Stimulated activated CD4-positive, alpha-beta T cell treated with anti-CD3 and anti-CD28 coated beads, Interleukin-4, amount 100 ng/mL, for 4 hours (primary cell): ENCODE results near the gene TOR4A.

ENCODE experiments used
- DNase-seq, 2 experiments: peaks; one replicate each; pipeline ENCODE4 v3.0.0-alpha.2; 2020

Gene TOR4A

GRCh38 chr9:137273095-137273490 is 4.4 kb upstream of the TOR4A start:
- DNase-seq, result no peak

- no peak for DNase-seq
Measured at GRCh38 chr9:137273611-137274320, 3.8 kb upstream of the TOR4A start.

- no peak for DNase-seq
Measured at GRCh38 chr9:137275203-137275587, 2.3 kb upstream of the TOR4A start.

DNA sequence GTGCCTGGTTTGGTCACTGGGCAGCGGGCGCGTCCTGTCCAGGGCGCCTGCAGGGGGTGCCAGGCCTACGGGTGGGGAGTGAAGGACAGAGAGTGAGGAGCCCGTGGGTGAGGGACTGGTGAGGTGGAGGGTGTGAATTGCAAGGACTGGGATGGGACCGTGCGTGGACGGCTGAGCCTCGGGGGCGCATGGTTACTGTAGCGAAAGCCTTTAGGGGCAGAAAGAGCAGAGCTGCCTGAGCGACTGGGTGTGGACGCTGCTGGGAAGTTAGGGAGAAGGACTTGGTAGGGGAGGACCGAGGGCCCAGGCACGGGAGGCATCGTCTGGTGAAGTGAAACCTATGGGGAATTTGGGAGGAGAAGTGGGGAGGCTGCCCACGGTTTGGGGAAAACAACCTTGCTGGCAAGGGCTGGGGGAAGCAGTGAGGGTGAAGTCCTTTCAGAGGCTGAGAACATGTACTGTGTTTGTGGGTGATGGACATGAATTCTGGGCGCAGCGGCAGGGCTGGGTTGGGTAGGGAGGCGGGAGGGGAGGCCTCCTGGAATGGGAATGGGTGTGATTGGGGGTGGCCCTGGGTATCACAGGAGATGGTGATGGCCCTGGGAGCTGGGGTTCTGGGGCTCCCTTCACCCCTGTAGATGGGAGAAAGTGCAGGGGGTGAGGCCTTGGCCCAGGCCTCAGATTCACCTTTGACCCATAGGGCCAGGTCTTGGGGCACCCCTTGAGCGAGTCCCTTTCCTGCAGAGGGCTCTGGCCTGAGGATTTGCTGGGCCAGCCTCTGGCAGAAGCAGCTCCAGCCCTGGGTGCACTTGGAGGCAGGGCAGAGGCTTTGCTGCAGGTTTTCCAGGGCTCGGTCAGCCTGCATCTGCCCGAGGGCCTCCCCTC is 1.7 kb upstream of the TOR4A start:
- no peak for DNase-seq

DNA sequence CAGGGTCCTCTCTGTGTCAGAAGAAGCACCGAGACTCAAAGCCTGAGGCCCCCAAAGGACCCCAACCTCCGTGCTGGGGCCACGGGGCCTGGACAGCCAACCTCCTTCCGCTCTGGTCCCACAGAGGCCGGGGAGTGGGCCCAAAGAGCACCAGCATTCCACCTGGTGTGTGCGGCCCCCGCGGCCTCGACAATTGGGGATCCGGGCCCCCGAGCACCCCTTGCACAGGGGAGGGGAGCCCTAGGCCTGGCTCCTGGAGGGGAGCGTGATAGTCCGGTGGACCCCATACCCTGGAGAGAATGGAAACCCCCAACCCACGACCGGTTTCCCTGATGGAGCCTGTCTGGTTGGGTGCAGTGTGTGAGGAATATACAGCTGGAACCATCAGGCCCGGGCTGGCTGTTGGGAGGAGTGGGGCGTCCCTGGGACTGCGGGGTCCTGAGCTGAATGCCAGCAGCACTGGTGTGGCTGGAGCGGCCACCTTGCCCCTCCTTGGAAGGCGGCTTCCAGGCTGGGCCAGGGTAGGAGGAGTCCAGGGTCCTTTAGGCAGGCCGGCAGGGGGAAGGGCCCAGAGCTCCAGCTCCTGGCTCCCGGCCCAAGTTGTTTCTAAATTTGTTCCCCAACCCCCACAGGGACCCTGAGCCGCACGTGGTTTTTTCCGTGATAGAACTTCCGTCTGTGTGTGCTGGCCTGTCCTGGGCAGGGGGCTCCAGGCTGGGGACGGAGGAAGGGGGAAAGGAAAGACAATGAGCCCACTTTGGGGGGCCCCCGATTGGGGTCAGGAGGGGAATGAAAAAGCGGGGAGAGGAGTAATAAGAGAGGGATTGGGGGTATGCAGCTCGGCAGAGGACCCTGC is 825 bp upstream of the TOR4A start:
- DNase-seq, result no peak

DNA sequence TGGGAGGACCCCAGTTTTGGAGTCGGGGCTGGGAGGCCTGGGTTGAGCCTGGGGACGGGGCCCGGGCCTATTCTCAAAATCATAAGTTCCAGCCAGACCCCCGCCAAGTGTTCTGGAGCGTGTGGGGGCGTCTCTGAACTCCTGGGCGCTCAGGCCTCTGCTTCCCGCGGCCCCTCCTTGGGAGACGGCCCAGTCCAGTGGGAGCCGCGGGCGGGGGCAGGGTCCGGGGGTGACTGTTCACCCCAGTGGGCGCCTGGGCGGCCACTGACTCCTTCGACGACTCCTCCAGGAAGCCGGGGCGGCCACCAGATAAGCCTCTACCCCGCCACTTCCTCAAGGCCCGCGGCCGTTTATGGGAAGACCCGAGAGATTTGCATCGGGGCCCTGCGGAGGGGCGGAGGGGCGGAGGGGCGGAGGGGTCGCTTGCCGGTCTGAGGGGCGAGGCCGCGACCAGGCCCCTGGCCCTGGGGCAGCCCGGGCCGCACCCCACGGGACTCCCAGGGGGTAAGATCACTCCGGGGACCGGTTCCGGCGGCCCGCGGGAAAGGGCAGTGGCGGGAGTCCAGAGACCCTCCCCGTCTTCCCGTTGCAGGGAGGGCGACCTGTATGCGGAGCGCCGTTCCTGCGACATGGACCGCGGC is 655 bp downstream of the TOR4A start:
- DNase-seq, result no peak

DNA sequence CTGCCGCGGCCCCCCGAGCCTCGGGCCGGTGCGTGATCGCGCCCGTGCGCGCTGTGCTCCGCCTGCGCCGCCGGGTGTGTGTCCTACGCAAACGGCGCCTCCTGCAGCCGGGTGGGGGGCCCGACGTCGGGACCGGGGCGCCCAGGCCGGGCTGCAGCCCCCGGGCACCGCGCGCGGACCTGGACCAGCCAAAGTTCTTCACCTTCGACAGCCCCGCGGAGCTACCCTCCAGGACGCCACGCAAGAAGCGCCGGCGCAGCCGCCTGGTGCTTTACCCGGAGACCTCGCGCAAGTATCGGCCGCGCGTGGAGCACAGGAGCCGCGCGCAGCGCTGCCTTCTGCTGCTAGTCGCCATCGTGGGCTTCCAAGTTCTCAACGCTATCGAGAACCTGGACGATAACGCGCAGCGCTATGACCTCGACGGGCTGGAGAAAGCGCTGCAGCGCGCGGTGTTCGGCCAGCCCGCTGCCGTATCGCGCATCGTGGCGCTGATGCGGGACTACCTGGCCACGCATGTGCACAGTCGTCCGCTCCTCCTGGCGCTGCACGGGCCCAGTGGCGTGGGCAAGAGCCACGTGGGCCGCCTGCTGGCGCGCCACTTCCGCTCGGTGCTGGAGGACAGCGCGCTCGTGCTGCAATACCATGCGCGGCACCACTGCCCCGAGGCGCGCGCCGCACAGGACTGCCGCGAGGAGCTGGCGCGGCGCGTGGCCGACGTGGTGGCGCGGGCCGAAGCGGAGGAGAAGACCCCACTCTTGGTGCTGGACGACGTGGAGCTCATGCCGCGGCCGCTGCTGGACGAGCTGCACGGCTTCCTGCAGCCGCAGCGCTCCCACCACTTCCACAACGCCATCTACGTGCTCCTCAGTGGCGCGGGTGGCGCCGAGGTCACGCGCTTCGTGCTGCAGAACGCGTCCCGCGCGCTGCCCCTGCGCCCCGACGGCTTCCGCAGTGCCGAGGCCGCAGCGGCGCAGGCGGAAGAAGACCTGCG is 1.5 kb downstream of the TOR4A start:
- DNase-seq, result no peak

GRCh38 chr9:137279741-137280473 is 2.4 kb downstream of the TOR4A start:
- DNase-seq, result no peak

- no peak for DNase-seq
Measured at GRCh38 chr9:137280474-137281344, 3.2 kb downstream of the TOR4A start.

DNA sequence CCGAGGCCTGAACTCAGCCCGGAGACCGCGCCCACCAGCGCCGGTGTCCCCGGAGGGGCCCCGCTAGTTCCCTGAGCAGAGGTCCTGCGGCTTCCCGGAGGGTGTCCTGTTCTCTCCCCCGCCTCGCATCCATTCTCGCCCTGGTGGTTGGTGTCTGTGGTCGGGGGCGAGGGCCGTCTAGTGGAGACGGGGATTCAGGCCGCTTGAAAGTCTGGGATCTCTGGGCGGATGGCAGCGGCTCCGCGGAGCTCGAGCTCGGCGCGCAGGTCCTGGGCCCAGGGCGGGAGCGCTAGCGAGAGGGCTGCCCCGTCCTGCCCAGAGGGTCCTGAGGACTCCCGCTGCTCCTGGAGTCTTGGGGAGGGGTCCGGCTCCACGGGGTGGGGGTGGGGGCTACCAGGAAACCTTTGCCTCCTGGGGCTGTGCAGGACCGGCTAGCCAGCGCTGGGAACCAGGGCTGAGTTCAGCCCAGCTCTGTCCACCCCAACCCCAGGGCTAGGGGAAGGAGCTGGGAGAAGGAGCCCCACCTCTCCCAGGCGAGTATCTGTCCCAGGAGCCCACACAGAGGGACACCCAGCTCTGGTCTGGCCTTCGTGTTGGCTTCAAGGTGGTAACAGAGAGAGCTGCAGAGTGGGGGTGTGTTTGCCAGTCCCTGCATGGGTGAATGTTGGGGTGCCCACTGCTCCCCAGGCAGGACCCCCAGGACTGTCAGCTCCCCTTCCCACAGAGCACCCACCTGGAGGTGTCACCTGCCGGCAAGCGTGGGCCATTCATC is 4.0 kb downstream of the TOR4A start:
- no peak for DNase-seq

- DNase-seq, result no peak
Measured at GRCh38 chr9:137286975-137287383, 9.5 kb downstream of the TOR4A start.

DNA sequence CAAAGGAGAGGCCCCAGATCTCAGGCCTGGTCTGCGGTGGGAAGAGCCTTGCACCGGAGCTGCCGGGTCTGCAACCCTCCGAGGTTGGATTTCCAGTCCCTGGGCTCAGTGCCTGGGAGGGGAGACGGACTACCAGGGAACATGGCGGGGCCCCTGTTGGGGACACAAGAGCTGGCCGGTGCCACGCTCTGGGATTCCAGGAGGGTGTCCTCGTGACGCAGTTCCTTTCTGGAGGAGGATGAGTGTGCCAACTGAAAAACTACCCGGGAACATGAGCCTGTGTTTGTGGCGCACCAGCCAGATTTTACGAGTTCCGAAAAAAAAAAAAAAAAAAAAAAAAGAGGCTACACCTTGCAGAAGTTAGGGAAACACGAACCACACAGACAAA is 15.6 kb downstream of the TOR4A start:
- DNase-seq, result no peak

GRCh38 chr9:137293482-137294090 is 16.1 kb downstream of the TOR4A start:
- DNase-seq, result no peak

- no peak for DNase-seq
Measured at GRCh38 chr9:137294091-137294680, 16.7 kb downstream of the TOR4A start.

GRCh38 chr9:137294681-137295237 is 17.2 kb downstream of the TOR4A start:
- DNase-seq, result no peak

DNA sequence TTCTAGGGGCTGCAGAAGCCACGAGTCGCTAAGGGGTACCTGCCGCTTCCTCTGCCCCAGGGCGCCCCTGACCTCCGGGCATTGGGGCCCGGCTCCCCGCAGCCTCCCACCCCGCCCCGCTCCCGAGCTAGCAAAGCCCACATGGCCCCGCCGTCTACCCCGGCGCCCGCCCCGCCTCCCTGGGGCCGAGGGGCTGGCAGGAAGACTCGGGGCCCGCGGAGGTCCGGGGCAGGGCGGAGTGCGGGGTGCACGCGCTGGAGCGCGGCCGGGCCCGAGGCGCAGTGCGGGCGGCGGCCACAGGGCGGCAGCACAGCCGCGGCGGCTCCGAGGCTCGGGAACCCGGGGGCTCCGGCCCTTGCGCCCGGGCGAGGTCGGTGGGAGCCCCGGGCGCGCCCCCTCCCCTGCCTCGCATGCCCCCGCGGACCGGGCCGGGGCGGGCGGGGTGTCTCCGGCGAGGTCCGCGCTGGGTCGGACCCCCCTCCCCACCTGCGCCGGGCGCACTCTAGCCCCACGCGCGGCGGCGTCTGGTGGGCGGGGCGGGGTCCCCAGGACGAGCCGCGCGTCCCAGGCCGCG is 17.8 kb downstream of the TOR4A start:
- peak in 1 of 2 experiments; percentile 63 for DNase-seq
